ENCODE results near the gene NME7. TPM values are rescaled to one million over a fixed set of nuclear protein-coding genes. Genes with fewer than 3 reads are reported as not detected.
A peak's percentile ranks its signal among the peaks of the same experiment; 100 is the strongest.

NME7 gene
- total RNA-seq, 4 donors from 2014 or later: 3.7 to 8.4 (median 5.5) TPM

DNA sequence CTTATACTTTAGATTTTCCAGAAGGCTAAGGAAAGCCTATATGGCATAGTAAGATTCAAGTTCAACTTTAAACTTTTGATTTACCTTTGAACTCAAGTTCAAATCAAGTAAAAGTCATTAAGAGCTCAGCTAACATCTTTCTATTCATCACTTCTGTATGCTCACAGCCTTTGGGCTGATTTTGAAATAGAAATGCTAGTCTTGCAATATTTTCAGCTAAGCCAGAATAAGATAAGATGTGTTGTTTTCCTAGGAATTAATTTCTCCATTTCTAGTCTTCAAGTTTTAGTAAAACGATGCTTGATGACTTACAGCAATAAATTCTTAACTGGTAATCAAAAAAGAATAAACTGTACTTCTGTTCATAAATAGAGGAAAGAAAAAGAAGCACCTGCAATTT is 225.5 kb downstream of the NME7 start:
- in situ Hi-C loops (cut with MboI; ENCODE audit: low sequenced_read_pairs in 4 of 4): no loop called here

DNA sequence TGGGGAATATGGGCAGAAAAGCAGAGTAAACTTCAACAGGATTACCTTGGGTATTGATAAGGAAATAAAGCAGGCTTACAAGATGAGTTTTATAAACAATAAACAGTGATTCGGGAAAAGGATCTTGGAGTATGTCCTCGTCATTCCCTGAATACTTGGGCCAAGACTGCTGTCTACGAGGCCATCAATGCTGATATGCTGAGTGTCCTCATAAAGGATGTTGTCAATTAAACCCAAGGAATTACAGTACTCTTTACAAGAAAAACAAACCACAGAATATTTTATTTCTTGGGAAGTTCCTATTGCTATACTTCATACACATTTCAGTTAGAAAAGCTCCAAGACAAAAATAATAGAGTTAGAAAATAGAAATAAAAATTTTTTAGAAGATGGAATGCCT is 226.2 kb downstream of the NME7 start:
- TF ChIP-seq POLR2A (IDR thresholded peaks at IDR 0.05): no peak
- TF ChIP-seq CTCF (IDR thresholded peaks at IDR 0.05 in 4 of 5, conservative IDR thresholded peaks at IDR 0.05 in 1 of 5): no peak
- intact Hi-C loops (cut with DNase I; ENCODE audit: low total_unique reads): no loop called here
- Histone ChIP-seq H3K36me3 (no peaks in the 10 kb centered on the region), H3K4me1 (peaks cover 14 to 27% of the 10 kb centered on the region in 2 donors), H3K9me3 (no peaks in the 10 kb centered on the region), H3K27ac (peak overlapping the region in 1 of 4 donors; percentile 28), H3K4me3 (no peak overlapping the region), H3K27me3 (no peaks in the 10 kb centered on the region)
- DNase-seq (no peak), ATAC-seq (no peak)
- in situ Hi-C loops (cut with MboI; ENCODE audit: low sequenced_read_pairs in 4 of 4): no loop called here

More for the DNA sequence above, 225.5 kb downstream of the NME7 start:
- Histone ChIP-seq H3K27me3 (no peaks in the 10 kb centered on the region), H3K27ac (peak overlapping the region in 1 of 4 donors; percentile 11), H3K9me3 (no peaks in the 10 kb centered on the region), H3K4me3 (no peak overlapping the region), H3K36me3 (no peaks in the 10 kb centered on the region), H3K4me1 (peaks cover 14 to 27% of the 10 kb centered on the region in 2 donors)
- intact Hi-C loops (cut with DNase I; ENCODE audit: low total_unique reads): no loop called here
- ATAC-seq: no peak
- TF ChIP-seq CTCF (IDR thresholded peaks at IDR 0.05 in 4 of 5, conservative IDR thresholded peaks at IDR 0.05 in 1 of 5): no peak
- no peak for TF ChIP-seq POLR2A (IDR thresholded peaks at IDR 0.05)
- no peak for DNase-seq

DNA sequence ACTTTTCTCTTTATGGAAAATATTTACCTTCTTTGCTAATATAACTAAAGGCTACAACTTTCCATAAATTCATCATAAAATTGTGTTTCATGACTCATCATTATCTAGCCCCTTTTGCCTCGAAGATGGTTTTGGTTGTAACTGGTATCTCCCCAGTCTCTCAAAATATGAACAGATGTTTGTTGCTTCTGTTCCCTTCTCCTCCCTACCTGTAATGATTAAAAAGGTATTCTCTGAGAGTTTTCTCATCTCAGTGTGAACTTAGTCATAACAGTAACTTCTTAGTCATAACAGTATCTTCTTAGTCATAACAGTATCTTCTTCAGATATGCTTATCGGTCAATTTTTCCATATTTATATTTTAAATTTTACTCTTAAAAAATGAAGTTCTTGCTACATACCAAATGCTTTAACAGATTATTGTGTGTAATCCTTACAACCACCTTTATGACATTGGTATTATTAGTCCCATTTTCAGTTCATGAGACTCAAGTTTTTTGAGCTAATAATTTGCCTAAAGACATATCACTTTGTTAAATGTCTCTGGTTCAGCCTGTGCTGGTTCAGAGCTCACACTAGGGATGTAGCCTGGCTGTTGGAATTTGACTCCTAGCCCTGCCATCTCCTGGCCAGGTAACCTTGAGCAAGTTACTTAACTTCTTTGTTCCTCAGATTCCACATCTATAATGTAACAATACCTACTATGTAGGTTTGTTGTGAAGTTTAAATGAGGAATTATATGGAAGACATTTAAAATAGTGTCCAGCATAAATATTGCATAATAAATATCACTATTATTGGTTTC is 228.5 kb downstream of the NME7 start:
- Histone ChIP-seq H3K27ac (no peak overlapping the region), H3K36me3 (no peaks in the 10 kb centered on the region), H3K9me3 (no peaks in the 10 kb centered on the region), H3K27me3 (no peaks in the 10 kb centered on the region), H3K4me3 (no peak overlapping the region), H3K4me1 (peaks cover 2 to 18% of the 10 kb centered on the region in 2 donors)
- TF ChIP-seq POLR2A (IDR thresholded peaks at IDR 0.05): no peak
- TF ChIP-seq CTCF (IDR thresholded peaks at IDR 0.05 in 4 of 5, conservative IDR thresholded peaks at IDR 0.05 in 1 of 5): no peak
- in situ Hi-C loops (cut with MboI; ENCODE audit: low sequenced_read_pairs in 4 of 4): no loop called here
- DNase-seq (no peak), ATAC-seq (no peak)
- intact Hi-C loops (cut with DNase I; ENCODE audit: low total_unique reads): no loop called here

GRCh38 chr1:169137357-169137756 is 230.2 kb downstream of the NME7 start:
- peaks cover 0 to 3% of the 10 kb centered on the region in 2 donors for H3K36me3 ChIP-seq
- peaks cover 0 to 2% of the 10 kb centered on the region in 2 donors for H3K4me1 ChIP-seq
- ATAC-seq (no peak), DNase-seq (no peak)
- TF ChIP-seq POLR2A (IDR thresholded peaks at IDR 0.05): no peak
- no peak for TF ChIP-seq CTCF (IDR thresholded peaks at IDR 0.05 in 4 of 5, conservative IDR thresholded peaks at IDR 0.05 in 1 of 5)
- H3K9me3 ChIP-seq: no peaks in the 10 kb centered on the region
- intact Hi-C loops (cut with DNase I; ENCODE audit: low total_unique reads) (no loop called here), in situ Hi-C loops (cut with MboI; ENCODE audit: low sequenced_read_pairs in 4 of 4) (no loop called here)
- H3K4me3 ChIP-seq: no peak overlapping the region
- no peaks in the 10 kb centered on the region for H3K27me3 ChIP-seq
- H3K27ac ChIP-seq: no peak overlapping the region

Measured in gastrocnemius medialis (tissue), 4 donors.